HepG2 (cell line): ENCODE measurements around the gene RFXAP. TPM values are rescaled to one million over a fixed set of nuclear protein-coding genes. Genes with fewer than 3 reads are reported as not detected.

Source experiments
- HNF1B ChIP-seq: sonication (generic); formaldehyde crosslinking; IDR thresholded peaks from 2 replicates; pipeline ENCODE4 v1.5.1; 2020; ENCODE audit warnings: mild to moderate bottlenecking, moderate library complexity, missing genetic modification reagents
- PCBP1 ChIP-seq: fragments of 200-400 bp; formaldehyde crosslinking; IDR thresholded peaks from 2 replicates; pipeline ENCODE4 v1.6.1; 2017; ENCODE audit warnings: mild to moderate bottlenecking, low read depth, low read length, borderline replicate concordance
- PREB ChIP-seq: sonication (generic); formaldehyde crosslinking; IDR thresholded peaks from 2 replicates; pipeline ENCODE4 v1.4.0; 2020; ENCODE audit warnings: missing genetic modification reagents
- ZFP91 ChIP-seq: sonication (generic); formaldehyde crosslinking; IDR thresholded peaks from 2 replicates; pipeline ENCODE4 v1.9.0; 2022; ENCODE audit warnings: missing genetic modification reagents, mild to moderate bottlenecking, borderline replicate concordance
- ZNF318 ChIP-seq: sonication (generic); formaldehyde crosslinking; IDR thresholded peaks from 2 replicates; pipeline ENCODE4 v1.4.0; 2020; ENCODE audit warnings: mild to moderate bottlenecking, missing genetic modification reagents
- ZNF33A ChIP-seq: sonication (generic); formaldehyde crosslinking; IDR thresholded peaks from 2 replicates; pipeline ENCODE4 v1.5.1; 2020; ENCODE audit warnings: missing genetic modification reagents, mild to moderate bottlenecking, moderate library complexity, borderline replicate concordance
- ZNF607 ChIP-seq: sonication (generic); formaldehyde crosslinking; IDR thresholded peaks from 2 replicates; pipeline ENCODE4 v1.5.1; 2020; ENCODE audit warnings: missing genetic modification reagents, mild to moderate bottlenecking, borderline replicate concordance
- ZNF687 ChIP-seq: sonication (generic); formaldehyde crosslinking; IDR thresholded peaks from 2 replicates; pipeline ENCODE4 v1.5.1; 2020; ENCODE audit warnings: mild to moderate bottlenecking, missing genetic modification reagents, moderate library complexity
- polyA plus RNA-seq, 8 experiments: library from polyadenylated mRNA; depleted of rRNA in 3 of 8; stranded (reverse) in 7 of 8; unstranded in 1 of 8; fragments of >200 nt; fragmentation: Illumina TruSeq in 4 of 8; extraction: Trizol in 4 of 8; gene quantifications; 2 replicates each; pipeline versions ENCODE4 v1.2.1 to v1.2.3, GENCODE V29; 2011 to 2016; ENCODE audit warnings: low read depth in 4 of 8, missing spikeins in 1 of 8, mixed read lengths in 1 of 8; ENCODE audit not compliant: insufficient read depth in 1 of 8
- total RNA-seq, 5 experiments: library from RNA; depleted of rRNA; stranded (reverse); fragments of >200 nt; fragmentation: Illumina TruSeq; extraction: Trizol; gene quantifications; 2 replicates each; pipeline ENCODE4 v1.2.3, GENCODE V29; 2016; ENCODE audit warnings: low read depth in 1 of 5

RFXAP gene
- total and polyA plus RNA-seq, 2 of the 13 experiments (the other 11 are each of a cell fraction or from before 2014, with no cell fraction given): 1.8 to 7.9 TPM

- TF ChIP-seq ZNF318 (CRISPR knock-in tag) (no peak), PREB (CRISPR knock-in tag) (no peak), HNF1B (CRISPR knock-in tag) (0 out of 2 replicates have a peak, but pooled peaks have one; percentile 16), ZNF607 (no peak; the same call in 1 of the 2 replicates), ZFP91 (peak; percentile 38; the same call in 1 of the 2 replicates), ZNF33A (CRISPR knock-in tag) (no peak), PCBP1 (no peak), ZNF687 (CRISPR knock-in tag) (peak; percentile 90)
These were observed at the start of gene RFXAP (continued) for GRCh38 chr13:36818804-36819738.
